GM21717 (cell line): ENCODE data around the gene ARHGAP19.

Experiments used
- ATAC-seq: cut with Tn5 transposase; IDR thresholded peaks from one replicate; pipeline ENCODE4 v1.9.1; 2021; ENCODE audit warnings: mild to moderate bottlenecking, moderate library complexity; ENCODE audit not compliant: unreplicated experiment

ARHGAP19 gene

GRCh38 chr10:97292097-97292861 is at the start of gene ARHGAP19:
Gene ARHGAP19, minus strand, starts transcription at chr10:97292637. Its CDS starts 10 bp downstream, at chr10:97292627.
- peak; percentile 94 for ATAC-seq

- no peak for ATAC-seq
Observed at GRCh38 chr10:97341416-97341815, 49.0 kb upstream of the ARHGAP19 start.

DNA sequence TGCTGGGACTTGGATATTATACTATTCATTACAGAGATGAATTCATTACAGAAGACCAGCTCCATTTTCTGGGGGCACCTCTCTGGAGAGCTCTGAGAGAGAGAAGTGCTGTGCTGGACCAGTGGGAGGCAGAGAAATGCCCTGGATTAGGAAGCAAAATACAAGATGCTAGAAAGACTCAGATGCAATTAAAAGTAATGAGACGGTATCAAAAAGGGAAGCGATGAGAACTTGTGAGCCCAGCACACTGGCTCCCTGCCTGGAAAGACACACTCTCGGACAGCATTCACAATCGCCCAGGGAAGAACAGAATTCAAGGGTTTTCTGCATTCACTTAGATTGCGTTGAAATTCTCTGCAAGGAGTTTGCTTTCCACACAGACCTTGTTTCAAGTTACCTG is 45.6 kb upstream of the ARHGAP19 start:
- ATAC-seq: no peak

DNA sequence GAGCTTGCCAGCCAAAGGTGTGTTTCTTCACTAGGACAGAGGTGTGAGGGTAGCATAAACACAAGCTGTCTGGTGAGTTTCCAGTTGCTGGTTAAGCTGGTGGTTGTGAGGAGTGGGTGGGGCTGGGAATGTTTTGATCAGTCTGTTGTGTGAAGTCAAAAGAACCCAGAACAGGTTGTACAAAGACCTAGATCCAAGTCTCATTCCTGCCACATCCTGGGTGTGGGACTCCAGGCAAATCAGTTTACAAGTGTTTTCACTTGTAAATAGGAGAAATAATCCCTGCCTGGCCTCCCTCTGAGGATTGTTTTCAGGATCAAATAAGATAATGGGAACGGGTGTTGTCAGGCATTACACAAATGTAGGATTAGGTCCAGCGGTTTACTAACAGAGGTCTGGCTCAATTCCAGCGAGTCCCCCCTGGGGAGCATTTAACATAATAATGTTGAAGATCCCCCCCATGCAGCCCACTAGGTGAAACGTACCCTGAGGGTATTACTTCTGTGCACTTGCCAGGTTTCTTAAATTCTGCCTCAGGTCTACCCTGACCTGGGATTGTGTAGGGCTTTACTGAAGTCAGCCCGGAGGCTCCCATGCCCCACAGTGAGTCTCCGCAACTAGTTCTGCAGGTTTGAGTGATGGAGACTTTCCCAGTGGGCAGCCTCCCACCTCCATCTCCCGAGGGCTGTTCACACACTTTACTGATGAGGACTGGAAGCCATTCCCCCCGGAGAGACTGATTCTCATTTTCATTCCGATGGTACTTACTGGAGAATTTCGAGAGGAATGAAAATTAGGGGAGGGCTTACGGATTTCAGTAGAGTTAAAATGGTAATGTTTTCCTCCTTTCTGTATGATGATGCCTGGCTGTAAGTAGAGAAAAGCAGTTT is 44.8 kb upstream of the ARHGAP19 start:
- no peak for ATAC-seq

DNA sequence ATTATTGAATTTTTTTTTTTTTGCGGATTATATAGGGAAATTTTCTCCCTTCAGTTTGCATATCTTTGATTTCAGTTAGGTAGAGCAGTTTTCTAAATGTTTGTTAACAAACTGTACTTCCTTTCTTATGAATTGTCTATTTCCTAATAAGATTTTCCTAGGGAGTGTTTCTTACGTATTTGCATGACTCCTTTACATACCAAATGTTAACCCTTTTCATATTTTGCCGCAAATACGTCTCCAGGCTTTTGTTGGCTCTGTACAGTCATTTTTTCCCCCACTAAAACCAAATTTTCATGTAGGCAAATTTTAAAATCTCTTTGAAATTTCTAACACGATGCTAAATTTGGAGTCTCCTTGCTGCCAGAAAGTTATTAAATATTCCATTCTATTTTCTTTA is 44.0 kb upstream of the ARHGAP19 start:
- no peak for ATAC-seq

GRCh38 chr10:97336006-97336405 is 43.6 kb upstream of the ARHGAP19 start:
- ATAC-seq: no peak

DNA sequence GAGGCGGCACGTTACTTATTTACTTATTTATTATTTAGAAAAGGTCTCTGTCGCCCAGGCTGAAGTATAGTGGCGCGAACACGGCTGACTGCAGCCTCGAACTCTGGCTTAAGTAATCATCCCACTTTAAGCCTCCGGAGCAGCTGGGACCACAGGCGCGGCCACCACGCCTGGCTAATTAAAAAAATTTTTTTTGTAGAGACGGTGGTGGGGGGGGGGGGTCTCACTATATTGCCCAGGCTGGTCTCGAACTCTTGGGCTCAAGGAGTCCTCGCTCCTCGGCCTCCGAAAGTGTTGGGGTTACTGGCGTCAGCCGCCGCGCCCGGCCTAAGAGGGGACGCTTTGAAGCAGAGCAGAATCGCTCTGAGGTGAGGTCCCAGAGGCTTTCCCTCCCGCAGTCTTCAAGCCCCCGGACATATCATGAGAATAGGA is 42.8 kb upstream of the ARHGAP19 start:
- ATAC-seq: no peak

- ATAC-seq: peak; percentile 83
Observed at GRCh38 chr10:97334370-97335175, 42.1 kb upstream of the ARHGAP19 start, which contains the start of gene FRAT2. Gene FRAT2, minus strand, starts transcription at chr10:97334729. Its CDS starts 157 bp downstream, at chr10:97334572.

DNA sequence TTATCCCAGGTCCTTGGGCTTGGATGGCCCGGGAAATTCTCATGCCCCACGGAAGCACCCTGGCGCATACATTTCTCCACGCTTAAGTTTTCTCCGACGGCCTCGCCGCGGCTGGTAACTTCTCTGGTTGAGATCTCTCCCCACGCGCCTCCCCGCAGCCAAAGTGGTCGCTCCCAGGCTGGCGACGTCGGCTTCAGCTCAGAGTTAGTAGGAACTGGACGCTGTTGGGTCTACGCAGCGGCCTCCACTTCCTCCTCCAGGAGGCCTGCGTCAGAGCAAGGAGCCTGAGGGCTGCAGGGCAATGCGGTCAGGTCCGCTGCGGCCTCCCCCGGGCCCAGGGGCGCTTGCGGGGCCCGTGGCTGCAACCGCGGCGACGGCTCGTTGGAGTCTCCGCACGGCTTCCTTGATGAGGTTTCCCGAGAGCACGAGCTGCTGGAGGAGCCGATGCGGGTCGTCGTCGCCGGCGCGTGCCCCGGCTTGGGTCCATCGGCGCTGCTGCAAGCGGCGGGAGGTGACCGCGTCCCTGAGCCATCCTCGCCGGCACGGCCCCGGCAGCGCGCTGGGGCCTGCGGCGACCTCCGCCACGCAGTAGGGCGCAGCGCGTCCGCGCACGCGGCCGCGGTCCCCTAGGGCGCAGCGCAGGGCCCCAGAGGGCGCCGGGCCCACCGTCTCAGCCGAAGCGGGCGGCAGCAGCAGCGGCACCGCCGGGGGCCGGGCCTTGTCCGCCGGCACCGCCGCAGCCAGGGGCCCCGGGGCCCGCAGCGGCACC is 41.3 kb upstream of the ARHGAP19 start:
- ATAC-seq: peak; percentile 16

DNA sequence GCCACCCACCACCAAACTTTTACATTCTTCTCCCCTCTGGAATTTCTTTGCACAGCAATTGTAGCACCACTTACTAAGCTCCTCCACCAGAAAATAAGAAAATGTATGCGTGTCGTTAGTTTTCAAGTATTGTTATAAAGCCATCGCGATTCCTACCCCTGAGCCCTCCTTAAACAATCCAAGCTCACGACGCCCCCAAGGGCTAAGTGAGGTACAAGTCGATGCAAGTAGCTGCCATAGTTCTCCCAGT is 40.8 kb upstream of the ARHGAP19 start:
- no peak for ATAC-seq

GRCh38 chr10:97332591-97333350 is 40.3 kb upstream of the ARHGAP19 start:
- ATAC-seq: no peak

DNA sequence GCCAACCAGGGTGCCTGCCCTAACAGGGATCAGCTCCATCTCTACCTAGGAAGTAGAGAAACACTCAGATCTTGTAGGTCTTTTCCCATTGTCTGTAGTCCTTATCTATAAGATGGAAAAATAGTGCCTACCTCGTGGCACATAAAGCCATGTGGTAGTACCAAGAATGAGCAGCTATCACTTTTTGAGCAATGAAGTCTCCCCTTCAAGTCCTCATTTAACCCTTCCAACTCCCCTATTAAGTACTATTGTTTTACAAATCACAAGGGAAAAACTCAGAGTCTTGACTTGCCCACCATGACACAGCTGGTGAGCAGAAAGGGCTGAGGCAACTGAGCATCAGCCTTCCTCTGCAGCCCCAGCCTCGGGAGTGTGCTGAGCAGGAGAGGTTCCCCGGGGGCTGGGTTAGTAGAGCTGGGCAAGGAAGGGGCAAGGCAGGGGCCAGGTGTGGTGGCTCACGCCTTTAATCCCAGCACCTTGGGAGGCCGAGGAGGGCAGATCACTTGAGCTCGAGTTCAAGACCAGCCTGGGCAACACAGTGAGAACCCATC is 38.8 kb upstream of the ARHGAP19 start:
- ATAC-seq: no peak

GRCh38 chr10:97329766-97330165 is 37.3 kb upstream of the ARHGAP19 start:
- no peak for ATAC-seq

DNA sequence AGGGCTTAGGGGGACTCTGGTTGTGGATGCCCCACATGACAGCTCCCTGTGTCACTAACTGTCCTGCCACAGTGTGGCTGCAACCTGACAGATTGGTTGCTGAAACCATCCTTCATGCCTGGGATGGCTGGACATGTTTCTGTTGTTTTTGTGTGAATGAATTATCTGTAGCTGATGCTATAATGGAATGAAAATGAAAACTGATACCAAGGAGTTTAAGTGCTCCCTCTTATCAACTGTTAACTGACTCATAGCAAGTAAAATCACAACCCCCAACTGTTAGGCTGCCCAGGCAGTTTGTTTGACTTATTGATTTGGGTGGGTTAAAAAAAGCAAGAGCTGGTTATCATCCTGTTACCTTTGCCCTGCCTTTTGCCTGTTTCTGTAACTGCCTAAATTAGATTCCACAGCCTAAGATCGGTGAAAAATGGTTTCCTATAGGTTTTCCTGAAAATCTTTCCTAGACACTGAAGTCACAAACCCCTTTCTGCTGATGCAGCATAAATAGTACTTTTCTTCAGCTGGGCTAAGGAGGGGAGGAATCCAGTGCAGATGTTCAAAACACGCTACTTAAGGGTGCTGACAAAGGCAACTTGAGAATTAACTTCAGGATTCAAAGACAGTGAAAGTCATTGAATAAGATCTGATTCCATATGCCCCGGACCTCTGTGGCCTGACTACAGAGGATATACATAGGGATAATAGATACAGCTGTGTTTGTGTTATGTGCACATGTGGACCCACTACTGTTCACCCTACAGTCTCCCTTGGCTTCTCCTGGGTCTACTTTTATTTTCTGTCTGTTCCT is 36.4 kb upstream of the ARHGAP19 start:
- ATAC-seq: no peak

DNA sequence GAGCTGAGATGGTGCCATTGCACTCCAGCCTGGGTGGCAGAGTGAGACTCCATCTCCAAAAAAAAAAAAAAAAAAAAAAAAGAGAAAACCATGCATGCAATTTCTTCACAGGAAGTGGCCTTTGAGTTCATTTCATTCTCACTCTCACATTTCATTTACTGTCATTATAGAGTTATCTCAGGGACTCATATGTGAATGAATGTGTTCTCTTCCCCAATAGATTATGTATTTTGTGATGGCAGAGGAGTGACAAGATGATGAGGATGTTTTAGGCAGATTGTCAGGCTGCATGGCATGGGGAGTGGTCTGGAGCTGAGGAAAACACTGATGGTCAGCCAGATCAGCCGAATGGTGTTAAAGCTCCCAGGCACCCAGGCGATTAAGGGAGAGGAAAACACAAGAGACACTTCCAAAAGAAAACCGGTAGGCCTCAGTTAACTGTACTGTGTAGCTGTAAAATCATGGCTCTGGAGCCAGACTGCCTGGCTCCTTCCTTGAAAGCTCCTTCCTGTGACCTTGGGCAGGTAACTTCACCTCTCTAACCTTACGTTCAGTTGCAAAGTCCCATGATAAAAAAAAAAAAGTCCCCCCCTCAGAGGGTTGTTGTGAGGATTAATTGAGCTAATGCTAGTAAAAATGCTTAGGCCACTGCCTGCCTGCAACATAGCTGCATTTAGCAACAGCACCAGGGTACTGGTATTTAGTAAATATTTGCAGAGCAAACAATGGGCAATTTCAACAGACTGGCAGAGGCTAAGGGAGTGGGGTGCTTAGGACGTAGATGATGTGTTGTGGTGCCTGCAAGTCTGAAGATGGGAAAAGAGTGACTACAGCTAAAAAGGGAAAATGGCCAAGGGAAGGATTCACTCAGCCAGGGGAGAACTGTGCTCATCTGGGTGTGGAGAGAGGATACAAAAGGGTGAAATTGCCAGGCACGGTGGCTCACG is 35.2 kb upstream of the ARHGAP19 start:
- ATAC-seq: no peak

- no peak for ATAC-seq
Observed at GRCh38 chr10:97325754-97326153, 33.3 kb upstream of the ARHGAP19 start.

GRCh38 chr10:97323501-97323900 is 31.1 kb upstream of the ARHGAP19 start:
- ATAC-seq: no peak

DNA sequence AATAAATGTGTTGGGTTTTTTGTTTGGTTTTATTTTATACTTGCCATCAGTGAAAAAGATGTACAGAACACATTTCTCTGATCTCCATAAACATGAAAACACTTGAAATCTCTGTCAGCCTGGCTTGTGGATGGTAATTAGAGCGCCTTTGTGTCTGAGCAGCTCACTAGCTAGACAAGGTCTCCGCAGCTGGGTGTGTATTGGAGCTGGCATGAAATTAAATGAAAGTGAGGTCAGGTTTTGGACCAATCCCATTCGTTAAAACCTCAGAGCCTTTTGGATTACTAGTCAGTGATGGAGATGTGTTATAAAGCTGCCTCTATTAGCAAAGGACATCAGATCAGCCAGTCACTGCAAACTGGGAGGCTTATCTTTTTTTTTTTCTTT is 29.4 kb upstream of the ARHGAP19 start:
- ATAC-seq: no peak
